AG04449 (cell line): ENCODE data around the gene EVC2.
"Not testable (repeated sequence)": the region's sequence is repeated elsewhere in the genome, so short reads cannot be mapped to it uniquely, and the experiment has no call there.

Experiments used
- CTCF ChIA-PET: fragments of 350-600 bp; formaldehyde crosslinking; extraction: SDS; loops from one replicate; lab custom pipeline; 2021; ENCODE audit warnings: antibody characterized with exemption; lab: Yijun Ruan, JAX
- POLR2A ChIA-PET: fragments of 400-600, 350-600 bp; formaldehyde crosslinking; extraction: SDS; loops from one replicate; lab custom pipeline; 2020; ENCODE audit warnings: antibody characterized with exemption, inconsistent platforms; lab: Yijun Ruan, JAX
- DNase-seq: peaks from one replicate; pipeline ENCODE4 v3.0.0-alpha.2; 2010; ENCODE audit warnings: low read depth, low spot score
- H3K4me3 ChIP-seq: 2 replicates; pipeline ENCODE4 v1.5.1; 2011; ENCODE audit warnings: low read depth, mild to moderate bottlenecking, control low read depth, low read length
- CTCF ChIP-seq: IDR thresholded peaks from one replicate; pipeline ENCODE4 v1.5.1; 2011; ENCODE audit warnings: mild to moderate bottlenecking, moderate library complexity, low read length, control low read depth, inconsistent platforms; ENCODE audit not compliant: insufficient read depth; ENCODE audit errors: missing control alignments

EVC2 gene

GRCh38 chr4:5611750-5612149, 96.6 kb downstream of the EVC2 start:
- ChIA-PET CTCF (no interaction called here), POLR2A (no interaction called here)
- no peak for DNase-seq
- no peak for TF ChIP-seq CTCF
- no peak overlapping the region for H3K4me3 ChIP-seq

GRCh38 chr4:5609306-5610007, 98.9 kb downstream of the EVC2 start:
- POLR2A ChIA-PET: no interaction called here
- no peak overlapping the region for H3K4me3 ChIP-seq
- no peak for DNase-seq
- TF ChIP-seq CTCF: no peak
- CTCF ChIA-PET: interaction anchor here (2.2 kb wide), 1 partner anchor 8 kb away, joined by 8 read pairs; no protein-coding TSS in a partner anchor

- POLR2A ChIA-PET, H3K4me3 ChIP-seq, CTCF ChIA-PET, DNase-seq: not testable (repeated sequence)
These were observed 114.5 kb downstream of the EVC2 start for GRCh38 chr4:5593828-5594227.

- ChIA-PET POLR2A (no interaction called here), CTCF (interaction anchor here (1.5 kb wide), 1 partner anchor 10 kb away, joined by 4 read pairs; no protein-coding TSS in a partner anchor)
- H3K4me3 ChIP-seq: no peak overlapping the region
- no peak for DNase-seq
- no peak for TF ChIP-seq CTCF
These were observed 116.1 kb downstream of the EVC2 start for GRCh38 chr4:5592272-5592671.

- no peak for TF ChIP-seq CTCF
- DNase-seq: no peak
- ChIA-PET CTCF (no interaction called here), POLR2A (no interaction called here)
- H3K4me3 ChIP-seq: no peak overlapping the region
These were observed 118.9 kb downstream of the EVC2 start for GRCh38 chr4:5589495-5589894.

GRCh38 chr4:5588046-5588445, 120.3 kb downstream of the EVC2 start:
- POLR2A ChIA-PET: no interaction called here
- TF ChIP-seq CTCF: no peak
- no peak for DNase-seq
- H3K4me3 ChIP-seq: no peak overlapping the region
- CTCF ChIA-PET: no interaction called here

GRCh38 chr4:5575941-5576340, 132.4 kb downstream of the EVC2 start:
- no peak for DNase-seq
- ChIA-PET POLR2A (no interaction called here), CTCF (no interaction called here)
- no peak for TF ChIP-seq CTCF
- H3K4me3 ChIP-seq: no peak overlapping the region
